HepG2 (cell line): Measurements from ENCODE around the gene ARHGAP30. TPM values are rescaled to one million over a fixed set of nuclear protein-coding genes. Genes with fewer than 3 reads are reported as not detected.

Experiments
- ATAC-seq: fragments of 200-7000 bp; cut with Tn5 transposase; 3 replicates; pipeline ENCODE4 v1.9.1; 2020; ENCODE audit warnings: mild to moderate bottlenecking, moderate library complexity
- BruUV-seq: library from RNA; stranded (reverse); fragments of 400-500 nt; replicated peaks from 2 replicates; lab custom pipeline; 2021; lab: Mats Ljungman, UMichigan
- CTCF ChIA-PET: fragments of 300-600 bp; formaldehyde crosslinking; extraction: SDS; loops from one replicate; lab custom pipeline; 2021; ENCODE audit warnings: low total read pairs, inconsistent platforms, low intra/inter-chr PET ratio; lab: Yijun Ruan, JAX
- POLR2A ChIA-PET: fragments of 350-600 bp; sonication (Branson Sonifier 250); formaldehyde crosslinking; loops from one replicate; lab custom pipeline; 2020; ENCODE audit warnings: antibody characterized with exemption, inconsistent platforms; lab: Yijun Ruan, JAX
- DNase-seq: peaks from one replicate; pipeline ENCODE4 v3.0.0-alpha.2; 2015; ENCODE audit warnings: low spot score
- FAIRE-seq: peaks from 3 replicates; lab custom pipeline; 2011; peaks lifted over from hg19 to GRCh38; lab: Jason Lieb, UNC
- H2AFZ ChIP-seq: one replicate; pipeline ENCODE4 v1.6.1; 2011; ENCODE audit warnings: low read length, inconsistent platforms
- H3K27ac ChIP-seq: fragments of 300-600 bp; 3 replicates; pipeline ENCODE4 v1.8.0; 2011; ENCODE audit warnings: mixed run types, mild to moderate bottlenecking, mixed read lengths, low read length, inconsistent platforms; ENCODE audit not compliant: insufficient read depth; ENCODE audit errors: extremely low read length
- H3K27me3 ChIP-seq, 2 experiments: fragments of 200-600 bp in 1 of 2; 2 replicates in 1 of 2; 3 replicates in 1 of 2; pipeline versions ENCODE4 v1.6.0 to v1.8.0; 2011; ENCODE audit warnings: low read length in 2 of 2, mild to moderate bottlenecking in 2 of 2, moderate library complexity in 2 of 2, inconsistent platforms in 1 of 2; ENCODE audit not compliant: insufficient read depth in 2 of 2, control insufficient read depth in 1 of 2
- H3K36me3 ChIP-seq, 2 experiments: fragments of 200-600 bp in 1 of 2; replicated peaks in 1 of 2; 2 replicates in 1 of 2; 3 replicates in 1 of 2; pipeline versions ENCODE4 v1.5.1 to v1.8.0; 2011; ENCODE audit warnings: low read length in 2 of 2, inconsistent platforms in 1 of 2; ENCODE audit not compliant: insufficient read depth in 2 of 2, control insufficient read depth in 1 of 2
- H3K4me1 ChIP-seq: 2 replicates; pipeline ENCODE4 v1.5.1; 2012; ENCODE audit warnings: low read length, inconsistent platforms; ENCODE audit not compliant: insufficient read depth
- H3K4me2 ChIP-seq: 2 replicates; pipeline ENCODE4 v1.6.0; 2011; ENCODE audit warnings: low read depth, low read length, inconsistent platforms
- H3K4me3 ChIP-seq, 3 experiments: fragments of 200-600 bp in 1 of 3; sonication (generic), shearing (Covaris generic) in 1 of 3; replicated peaks in 1 of 3; 2 replicates each; pipeline ENCODE4 v1.5.1; 2011 to 2016; ENCODE audit warnings: low read length in 3 of 3, inconsistent platforms in 2 of 3, low read depth in 2 of 3, mild to moderate bottlenecking in 2 of 3, control low read depth in 1 of 3, mixed read lengths in 1 of 3; ENCODE audit not compliant: insufficient read depth in 1 of 3
- H3K79me2 ChIP-seq: one replicate; pipeline ENCODE4 v1.6.1; 2011; ENCODE audit warnings: low read length, inconsistent platforms; ENCODE audit not compliant: insufficient read depth
- H3K9ac ChIP-seq: 2 replicates; pipeline ENCODE4 v1.6.0; 2011; ENCODE audit warnings: mild to moderate bottlenecking, low read depth, low read length, inconsistent platforms; ENCODE audit not compliant: insufficient read depth
- H3K9me3 ChIP-seq: 2 replicates; pipeline ENCODE4 v1.5.1; 2012; ENCODE audit warnings: mild to moderate bottlenecking, low read length
- H4K20me1 ChIP-seq: 2 replicates; pipeline ENCODE4 v1.6.0; 2011; ENCODE audit warnings: inconsistent platforms, mild to moderate bottlenecking, low read length, moderate library complexity; ENCODE audit not compliant: insufficient read depth
- FOXA3 ChIP-seq: IDR thresholded peaks from 2 replicates; pipeline ENCODE4 v1.6.1; 2016; ENCODE audit warnings: missing genetic modification reagents, missing compliant biosample characterization
- KLF16 ChIP-seq, 2 experiments: sonication (generic) in 1 of 2; formaldehyde crosslinking in 1 of 2; IDR thresholded peaks; 2 replicates each; pipeline versions ENCODE4 v1.6.1 to v1.8.0; 2016 to 2023; ENCODE audit warnings: missing genetic modification reagents in 2 of 2, missing compliant biosample characterization in 1 of 2
- MXD3 ChIP-seq: IDR thresholded peaks from 2 replicates; pipeline ENCODE4 v1.6.1; 2016; ENCODE audit warnings: mild to moderate bottlenecking, missing biosample characterization, missing genetic modification reagents
- SUZ12 ChIP-seq: fragments of 150-350 bp; IDR thresholded peaks from 2 replicates; pipeline ENCODE4 v1.6.1; 2014; ENCODE audit warnings: low read depth, low read length
- ZNF230 ChIP-seq: sonication (generic); formaldehyde crosslinking; IDR thresholded peaks from 2 replicates; pipeline ENCODE4 v1.4.0; 2020; ENCODE audit warnings: mild to moderate bottlenecking, missing genetic modification reagents
- ZNF343 ChIP-seq: sonication (generic); formaldehyde crosslinking; IDR thresholded peaks from 2 replicates; pipeline ENCODE4 v1.4.0; 2020; ENCODE audit warnings: mild to moderate bottlenecking, missing genetic modification reagents
- WGBS: methylation state at CpG from one replicate; pipeline ENCODE4 v1.1.6; 2017; ENCODE audit warnings: low lambda C conversion rate; 5-methylcytosine and 5-hydroxymethylcytosine counted together
- in situ Hi-C: cut with HindIII; loops from 2 replicates; pipeline ENCODE4 v1.10.0; 2017; ENCODE audit warnings: low pct_unique_long_range_greater_than_20kb; ENCODE audit not compliant: extremely low pct_ligation_motif_present
- intact Hi-C: fragments of 100-400 bp; cut with micrococcal nuclease; formaldehyde crosslinking; loops from one replicate; pipeline ENCODE4 v1.10.0; 2022; ENCODE audit not compliant: unreplicated experiment
- polyA plus RNA-seq, 8 experiments: library from polyadenylated mRNA; depleted of rRNA in 3 of 8; stranded (reverse) in 7 of 8; unstranded in 1 of 8; fragments of >200 nt; fragmentation: Illumina TruSeq in 4 of 8; extraction: Trizol in 4 of 8; gene quantifications; 2 replicates each; pipeline versions ENCODE4 v1.2.1 to v1.2.3, GENCODE V29; 2011 to 2016; ENCODE audit warnings: low read depth in 4 of 8, missing spikeins in 1 of 8, mixed read lengths in 1 of 8; ENCODE audit not compliant: insufficient read depth in 1 of 8
- total RNA-seq, 5 experiments: library from RNA; depleted of rRNA; stranded (reverse); fragments of >200 nt; fragmentation: Illumina TruSeq; extraction: Trizol; gene quantifications; 2 replicates each; pipeline ENCODE4 v1.2.3, GENCODE V29; 2016; ENCODE audit warnings: low read depth in 1 of 5
- TF ChIP-seq, protein P1 (sequence below): sonication (generic); formaldehyde crosslinking; IDR thresholded peaks from 2 replicates; pipeline ENCODE4 v1.9.0; 2021; ENCODE audit warnings: missing genetic modification reagents, borderline replicate concordance
- TF ChIP-seq, protein P2 (sequence below): sonication (generic); formaldehyde crosslinking; conservative IDR thresholded peaks from 2 replicates; pipeline ENCODE4 v1.4.0; 2020; ENCODE audit warnings: mild to moderate bottlenecking, missing genetic modification reagents, moderate library complexity
- TF ChIP-seq, protein P3 (sequence below): sonication (generic); formaldehyde crosslinking; IDR thresholded peaks from 2 replicates; pipeline ENCODE4 v1.5.1; 2020; ENCODE audit warnings: mild to moderate bottlenecking, missing genetic modification reagents, borderline replicate concordance

Gene ARHGAP30
- total and polyA plus RNA-seq, 2 of the 13 experiments (the other 11 are each of a cell fraction or from before 2014, with no cell fraction given), result 0.13 to 0.20 TPM

GRCh38 chr1:161019751-161020495 is 49.8 kb downstream of the ARHGAP30 start:
- H3K9ac ChIP-seq, result peak overlapping the region; percentile 76
- H3K27me3 ChIP-seq, result no peaks in the 10 kb centered on the region; a peak in 1 of 5 replicates
- peak overlapping the region; percentile 77 for H3K4me2 ChIP-seq
- H3K27ac ChIP-seq, result peak overlapping the region; percentile 75
- in situ Hi-C loops (no loop called here), intact Hi-C loops (loop anchor here (1.0 kb wide), 1 partner anchor 23 kb away; no protein-coding TSS in a partner anchor)
- H3K36me3 ChIP-seq, result no peaks in the 10 kb centered on the region
- 6% methylated on average over 7 of the region's 10 CpGs for WGBS
- no peak overlapping the region for H2AFZ ChIP-seq
- H3K79me2 ChIP-seq, result peaks cover 38% of the 10 kb centered on the region
- H3K9me3 ChIP-seq, result no peaks in the 10 kb centered on the region
- ATAC-seq (peak; percentile 11), DNase-seq (no peak), FAIRE-seq (peak; percentile 32)
- BruUV-seq, result no TSS peak
- peak overlapping the region; percentile 64 to 87 (median 84) for H3K4me3 ChIP-seq
- ChIA-PET CTCF (interaction anchor here (0.8 to 1.8 kb wide), 2 partner anchors 22 to 23 kb away, joined by 3 to 4 read pairs; no protein-coding TSS in a partner anchor), POLR2A (interaction anchor here (0.7 to 2.3 kb wide), 13 partner anchors 13 to 703 kb away, joined by 3 to 60 read pairs (median 5); partner anchors contain the start of genes DEDD, TOMM40L, UFC1 and USF1)
- H3K4me1 ChIP-seq, result peaks cover 52% of the 10 kb centered on the region
- H4K20me1 ChIP-seq, result 0 out of 2 replicates have a peak, but pooled peaks cover 3% of the 10 kb centered on the region
- TF ChIP-seq, protein P1, sequence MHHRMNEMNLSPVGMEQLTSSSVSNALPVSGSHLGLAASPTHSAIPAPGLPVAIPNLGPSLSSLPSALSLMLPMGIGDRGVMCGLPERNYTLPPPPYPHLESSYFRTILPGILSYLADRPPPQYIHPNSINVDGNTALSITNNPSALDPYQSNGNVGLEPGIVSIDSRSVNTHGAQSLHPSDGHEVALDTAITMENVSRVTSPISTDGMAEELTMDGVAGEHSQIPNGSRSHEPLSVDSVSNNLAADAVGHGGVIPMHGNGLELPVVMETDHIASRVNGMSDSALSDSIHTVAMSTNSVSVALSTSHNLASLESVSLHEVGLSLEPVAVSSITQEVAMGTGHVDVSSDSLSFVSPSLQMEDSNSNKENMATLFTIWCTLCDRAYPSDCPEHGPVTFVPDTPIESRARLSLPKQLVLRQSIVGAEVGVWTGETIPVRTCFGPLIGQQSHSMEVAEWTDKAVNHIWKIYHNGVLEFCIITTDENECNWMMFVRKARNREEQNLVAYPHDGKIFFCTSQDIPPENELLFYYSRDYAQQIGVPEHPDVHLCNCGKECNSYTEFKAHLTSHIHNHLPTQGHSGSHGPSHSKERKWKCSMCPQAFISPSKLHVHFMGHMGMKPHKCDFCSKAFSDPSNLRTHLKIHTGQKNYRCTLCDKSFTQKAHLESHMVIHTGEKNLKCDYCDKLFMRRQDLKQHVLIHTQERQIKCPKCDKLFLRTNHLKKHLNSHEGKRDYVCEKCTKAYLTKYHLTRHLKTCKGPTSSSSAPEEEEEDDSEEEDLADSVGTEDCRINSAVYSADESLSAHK (CRISPR knock-in tag), result no peak
- 0 out of 2 replicates have a peak, but pooled peaks have one; percentile 21 for TF ChIP-seq ZNF230 (CRISPR knock-in tag)
- TF ChIP-seq, protein P2, sequence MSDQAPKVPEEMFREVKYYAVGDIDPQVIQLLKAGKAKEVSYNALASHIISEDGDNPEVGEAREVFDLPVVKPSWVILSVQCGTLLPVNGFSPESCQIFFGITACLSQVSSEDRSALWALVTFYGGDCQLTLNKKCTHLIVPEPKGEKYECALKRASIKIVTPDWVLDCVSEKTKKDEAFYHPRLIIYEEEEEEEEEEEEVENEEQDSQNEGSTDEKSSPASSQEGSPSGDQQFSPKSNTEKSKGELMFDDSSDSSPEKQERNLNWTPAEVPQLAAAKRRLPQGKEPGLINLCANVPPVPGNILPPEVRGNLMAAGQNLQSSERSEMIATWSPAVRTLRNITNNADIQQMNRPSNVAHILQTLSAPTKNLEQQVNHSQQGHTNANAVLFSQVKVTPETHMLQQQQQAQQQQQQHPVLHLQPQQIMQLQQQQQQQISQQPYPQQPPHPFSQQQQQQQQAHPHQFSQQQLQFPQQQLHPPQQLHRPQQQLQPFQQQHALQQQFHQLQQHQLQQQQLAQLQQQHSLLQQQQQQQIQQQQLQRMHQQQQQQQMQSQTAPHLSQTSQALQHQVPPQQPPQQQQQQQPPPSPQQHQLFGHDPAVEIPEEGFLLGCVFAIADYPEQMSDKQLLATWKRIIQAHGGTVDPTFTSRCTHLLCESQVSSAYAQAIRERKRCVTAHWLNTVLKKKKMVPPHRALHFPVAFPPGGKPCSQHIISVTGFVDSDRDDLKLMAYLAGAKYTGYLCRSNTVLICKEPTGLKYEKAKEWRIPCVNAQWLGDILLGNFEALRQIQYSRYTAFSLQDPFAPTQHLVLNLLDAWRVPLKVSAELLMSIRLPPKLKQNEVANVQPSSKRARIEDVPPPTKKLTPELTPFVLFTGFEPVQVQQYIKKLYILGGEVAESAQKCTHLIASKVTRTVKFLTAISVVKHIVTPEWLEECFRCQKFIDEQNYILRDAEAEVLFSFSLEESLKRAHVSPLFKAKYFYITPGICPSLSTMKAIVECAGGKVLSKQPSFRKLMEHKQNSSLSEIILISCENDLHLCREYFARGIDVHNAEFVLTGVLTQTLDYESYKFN (CRISPR knock-in tag), result 0 out of 2 replicates have a peak, but pooled peaks have one; percentile 26
- 0 out of 2 replicates have a peak, but pooled peaks have one; percentile 4 for TF ChIP-seq MXD3 (CRISPR knock-in tag)
- TF ChIP-seq KLF16 (CRISPR knock-in tag; IDR thresholded peaks at IDR 0.05), result 0 out of 4 replicates have a peak, but pooled peaks of 1 of the 2 experiments have one; percentile 4
- TF ChIP-seq ZNF343 (CRISPR knock-in tag), result 0 out of 2 replicates have a peak, but pooled peaks have one; percentile 8
- no peak for TF ChIP-seq SUZ12
- TF ChIP-seq, protein P3, sequence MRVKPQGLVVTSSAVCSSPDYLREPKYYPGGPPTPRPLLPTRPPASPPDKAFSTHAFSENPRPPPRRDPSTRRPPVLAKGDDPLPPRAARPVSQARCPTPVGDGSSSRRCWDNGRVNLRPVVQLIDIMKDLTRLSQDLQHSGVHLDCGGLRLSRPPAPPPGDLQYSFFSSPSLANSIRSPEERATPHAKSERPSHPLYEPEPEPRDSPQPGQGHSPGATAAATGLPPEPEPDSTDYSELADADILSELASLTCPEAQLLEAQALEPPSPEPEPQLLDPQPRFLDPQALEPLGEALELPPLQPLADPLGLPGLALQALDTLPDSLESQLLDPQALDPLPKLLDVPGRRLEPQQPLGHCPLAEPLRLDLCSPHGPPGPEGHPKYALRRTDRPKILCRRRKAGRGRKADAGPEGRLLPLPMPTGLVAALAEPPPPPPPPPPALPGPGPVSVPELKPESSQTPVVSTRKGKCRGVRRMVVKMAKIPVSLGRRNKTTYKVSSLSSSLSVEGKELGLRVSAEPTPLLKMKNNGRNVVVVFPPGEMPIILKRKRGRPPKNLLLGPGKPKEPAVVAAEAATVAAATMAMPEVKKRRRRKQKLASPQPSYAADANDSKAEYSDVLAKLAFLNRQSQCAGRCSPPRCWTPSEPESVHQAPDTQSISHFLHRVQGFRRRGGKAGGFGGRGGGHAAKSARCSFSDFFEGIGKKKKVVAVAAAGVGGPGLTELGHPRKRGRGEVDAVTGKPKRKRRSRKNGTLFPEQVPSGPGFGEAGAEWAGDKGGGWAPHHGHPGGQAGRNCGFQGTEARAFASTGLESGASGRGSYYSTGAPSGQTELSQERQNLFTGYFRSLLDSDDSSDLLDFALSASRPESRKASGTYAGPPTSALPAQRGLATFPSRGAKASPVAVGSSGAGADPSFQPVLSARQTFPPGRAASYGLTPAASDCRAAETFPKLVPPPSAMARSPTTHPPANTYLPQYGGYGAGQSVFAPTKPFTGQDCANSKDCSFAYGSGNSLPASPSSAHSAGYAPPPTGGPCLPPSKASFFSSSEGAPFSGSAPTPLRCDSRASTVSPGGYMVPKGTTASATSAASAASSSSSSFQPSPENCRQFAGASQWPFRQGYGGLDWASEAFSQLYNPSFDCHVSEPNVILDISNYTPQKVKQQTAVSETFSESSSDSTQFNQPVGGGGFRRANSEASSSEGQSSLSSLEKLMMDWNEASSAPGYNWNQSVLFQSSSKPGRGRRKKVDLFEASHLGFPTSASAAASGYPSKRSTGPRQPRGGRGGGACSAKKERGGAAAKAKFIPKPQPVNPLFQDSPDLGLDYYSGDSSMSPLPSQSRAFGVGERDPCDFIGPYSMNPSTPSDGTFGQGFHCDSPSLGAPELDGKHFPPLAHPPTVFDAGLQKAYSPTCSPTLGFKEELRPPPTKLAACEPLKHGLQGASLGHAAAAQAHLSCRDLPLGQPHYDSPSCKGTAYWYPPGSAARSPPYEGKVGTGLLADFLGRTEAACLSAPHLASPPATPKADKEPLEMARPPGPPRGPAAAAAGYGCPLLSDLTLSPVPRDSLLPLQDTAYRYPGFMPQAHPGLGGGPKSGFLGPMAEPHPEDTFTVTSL (CRISPR knock-in tag), result 0 out of 2 replicates have a peak, but pooled peaks have one; percentile 19
- TF ChIP-seq FOXA3 (CRISPR knock-in tag), result 0 out of 2 replicates have a peak, but pooled peaks have one; percentile 14
